ENCODE results near the gene ASIC5. TPM values are rescaled to one million over a fixed set of nuclear protein-coding genes. Genes with fewer than 3 reads are reported as not detected.

The ASIC5 gene
- total RNA-seq, 4 donors from 2014 or later: not detected

GRCh38 chr4:155881555-155881954 is 15.5 kb upstream of the ASIC5 start:
- Histone ChIP-seq H3K27ac (no peak overlapping the region), H3K4me3 (no peak overlapping the region), H3K4me1 (no peaks in the 10 kb centered on the region), H3K27me3 (no peaks in the 10 kb centered on the region), H3K36me3 (no peaks in the 10 kb centered on the region), H3K9me3 (no peaks in the 10 kb centered on the region)
- no peak for TF ChIP-seq POLR2A (IDR thresholded peaks at IDR 0.05)
- no peak for TF ChIP-seq CTCF (IDR thresholded peaks at IDR 0.05)
- DNase-seq: no peak
- intact Hi-C loops (cut with DNase I; ENCODE audit: low total_unique reads): no loop called here

- intact Hi-C loops (cut with DNase I; ENCODE audit: low total_unique reads): no loop called here
- Histone ChIP-seq H3K4me1 (no peaks in the 10 kb centered on the region), H3K36me3 (no peaks in the 10 kb centered on the region), H3K27me3 (no peaks in the 10 kb centered on the region), H3K27ac (no peak overlapping the region), H3K9me3 (no peaks in the 10 kb centered on the region), H3K4me3 (no peak overlapping the region)
- no peak for DNase-seq
- TF ChIP-seq CTCF (IDR thresholded peaks at IDR 0.05) (no peak), POLR2A (IDR thresholded peaks at IDR 0.05) (no peak)
Measured at GRCh38 chr4:155879767-155880166, 13.7 kb upstream of the ASIC5 start.

- Histone ChIP-seq H3K9me3 (no peaks in the 10 kb centered on the region), H3K36me3 (no peaks in the 10 kb centered on the region), H3K27me3 (no peaks in the 10 kb centered on the region), H3K4me3 (no peak overlapping the region), H3K27ac (no peak overlapping the region), H3K4me1 (no peaks in the 10 kb centered on the region)
- DNase-seq: no peak
- intact Hi-C loops (cut with DNase I; ENCODE audit: low total_unique reads): no loop called here
- no peak for TF ChIP-seq CTCF (IDR thresholded peaks at IDR 0.05)
- no peak for TF ChIP-seq POLR2A (IDR thresholded peaks at IDR 0.05)
Measured at GRCh38 chr4:155878611-155879010, 12.5 kb upstream of the ASIC5 start.

GRCh38 chr4:155877971-155878370 is 11.9 kb upstream of the ASIC5 start:
- Histone ChIP-seq H3K9me3 (no peaks in the 10 kb centered on the region), H3K4me3 (no peak overlapping the region), H3K27ac (no peak overlapping the region), H3K36me3 (no peaks in the 10 kb centered on the region), H3K27me3 (no peaks in the 10 kb centered on the region), H3K4me1 (no peaks in the 10 kb centered on the region)
- DNase-seq: no peak
- intact Hi-C loops (cut with DNase I; ENCODE audit: low total_unique reads): no loop called here
- TF ChIP-seq POLR2A (IDR thresholded peaks at IDR 0.05) (no peak), CTCF (IDR thresholded peaks at IDR 0.05) (no peak)

- no peaks in the 10 kb centered on the region for H3K36me3 ChIP-seq
- no peaks in the 10 kb centered on the region for H3K9me3 ChIP-seq
- no peaks in the 10 kb centered on the region for H3K27me3 ChIP-seq
- H3K4me1 ChIP-seq: no peaks in the 10 kb centered on the region
- intact Hi-C loops (cut with DNase I; ENCODE audit: low total_unique reads): no loop called here
- H3K27ac ChIP-seq: no peak overlapping the region
- no peak overlapping the region for H3K4me3 ChIP-seq
- no peak for DNase-seq
- no peak for TF ChIP-seq POLR2A (IDR thresholded peaks at IDR 0.05)
- no peak for TF ChIP-seq CTCF (IDR thresholded peaks at IDR 0.05)
Measured at GRCh38 chr4:155875878-155876277, 9.8 kb upstream of the ASIC5 start.
